Stimulated activated naive CD8-positive, alpha-beta T cell treated with anti-CD3 and anti-CD28 coated beads, Interleukin-15, Interleukin-2, amounts not matched to agents 100 U/mL and 50 U/mL, for 24 hours (primary cell): Measurements from ENCODE around the gene EPHA2.

Experiments used
- ATAC-seq: fragments of 150-1000 bp; cut with Tn5 transposase; one replicate; pipeline ENCODE4 v1.10.0; 2021
- DNase-seq: peaks from one replicate; pipeline ENCODE4 v3.0.0; 2021

Gene EPHA2

GRCh38 chr1:16149146-16149545 is 6.7 kb downstream of the EPHA2 start:
- no peak for ATAC-seq

GRCh38 chr1:16148329-16149092 is 7.4 kb downstream of the EPHA2 start:
- ATAC-seq (no peak), DNase-seq (no peak)

More at GRCh38 chr1:16149146-16149545, 6.7 kb downstream of the EPHA2 start:
- DNase-seq: no peak

- DNase-seq: no peak
- ATAC-seq: no peak
These were observed 8.5 kb downstream of the EPHA2 start for GRCh38 chr1:16147156-16147926.

- ATAC-seq (no peak), DNase-seq (no peak)
These were observed 9.4 kb downstream of the EPHA2 start for GRCh38 chr1:16146279-16147155.

GRCh38 chr1:16145662-16146278 is 10.1 kb downstream of the EPHA2 start:
- DNase-seq (no peak), ATAC-seq (no peak)

- no peak for ATAC-seq
- DNase-seq: no peak
These were observed 10.7 kb downstream of the EPHA2 start for GRCh38 chr1:16145030-16145661.

- DNase-seq: no peak
- no peak for ATAC-seq
These were observed 11.4 kb downstream of the EPHA2 start for GRCh38 chr1:16144325-16145029.

- DNase-seq (no peak), ATAC-seq (no peak)
These were observed 12.1 kb downstream of the EPHA2 start for GRCh38 chr1:16143566-16144324.

- ATAC-seq (no peak), DNase-seq (no peak)
These were observed 12.8 kb downstream of the EPHA2 start for GRCh38 chr1:16143005-16143565.

GRCh38 chr1:16142383-16142995 is 13.4 kb downstream of the EPHA2 start:
- ATAC-seq (no peak), DNase-seq (no peak)

- ATAC-seq (no peak), DNase-seq (no peak)
These were observed 14.1 kb downstream of the EPHA2 start for GRCh38 chr1:16141573-16142336.

- DNase-seq (no peak), ATAC-seq (no peak)
These were observed 15.7 kb downstream of the EPHA2 start for GRCh38 chr1:16140068-16140596.

- ATAC-seq (peak; percentile 54), DNase-seq (peak; percentile 42)
These were observed 16.4 kb downstream of the EPHA2 start for GRCh38 chr1:16139473-16139962.

GRCh38 chr1:16138772-16139221 is 17.1 kb downstream of the EPHA2 start:
- DNase-seq (no peak), ATAC-seq (no peak)

GRCh38 chr1:16137890-16138467 is 17.9 kb downstream of the EPHA2 start:
- ATAC-seq: no peak
- no peak for DNase-seq

GRCh38 chr1:16135501-16135900 is 20.4 kb downstream of the EPHA2 start:
- no peak for DNase-seq
- ATAC-seq: no peak

- ATAC-seq (no peak), DNase-seq (no peak)
These were observed 21.0 kb downstream of the EPHA2 start for GRCh38 chr1:16134906-16135305.
